H9 (cell line): ENCODE measurements around the gene KCNMB2. TPM values are rescaled to one million over a fixed set of nuclear protein-coding genes. Genes with fewer than 3 reads are reported as not detected.

Source experiments
- DNase-seq: peaks from one replicate; pipeline ENCODE4 v3.0.0-alpha.2; 2017
- H2AFZ ChIP-seq: one replicate; pipeline ENCODE4 v1.6.1; 2013; ENCODE audit warnings: mild to moderate bottlenecking, low read length, control low read depth, moderate library complexity
- H2AK5ac ChIP-seq: 2 replicates; pipeline ENCODE4 v1.6.1; 2013; ENCODE audit warnings: low read length, control low read depth, mixed read lengths; ENCODE audit not compliant: insufficient read length
- H2BK120ac ChIP-seq: one replicate; pipeline ENCODE4 v1.6.1; 2013; ENCODE audit warnings: low read depth, mild to moderate bottlenecking, low read length, control low read depth, inconsistent platforms; ENCODE audit not compliant: poor library complexity, severe bottlenecking
- H2BK12ac ChIP-seq: 2 replicates; pipeline ENCODE4 v1.6.1; 2013; ENCODE audit warnings: low read length, control low read depth, mixed read lengths, low read depth; ENCODE audit not compliant: insufficient read length
- H2BK15ac ChIP-seq: 2 replicates; pipeline ENCODE4 v1.6.1; 2013; ENCODE audit warnings: low read depth, low read length, control low read depth
- H2BK20ac ChIP-seq: one replicate; pipeline ENCODE4 v1.6.1; 2013; ENCODE audit warnings: low read depth, mild to moderate bottlenecking, low read length, control low read depth, inconsistent platforms; ENCODE audit not compliant: poor library complexity, severe bottlenecking
- H2BK5ac ChIP-seq: 2 replicates; pipeline ENCODE4 v1.6.1; 2013; ENCODE audit warnings: low read length, control low read depth, mixed read lengths; ENCODE audit not compliant: insufficient read length
- H3K14ac ChIP-seq: 2 replicates; pipeline ENCODE4 v1.6.1; 2013; ENCODE audit warnings: low read length, control low read depth; ENCODE audit not compliant: insufficient read depth
- H3K18ac ChIP-seq: 2 replicates; pipeline ENCODE4 v1.6.1; 2013; ENCODE audit warnings: low read depth, mild to moderate bottlenecking, mixed read lengths, low read length, control low read depth; ENCODE audit not compliant: insufficient read length
- H3K23ac ChIP-seq: 2 replicates; pipeline ENCODE4 v1.6.1; 2013; ENCODE audit warnings: low read length, control low read depth, mixed read lengths, low read depth; ENCODE audit not compliant: insufficient read length
- H3K23me2 ChIP-seq: 2 replicates; pipeline ENCODE4 v1.6.1; 2013; ENCODE audit warnings: low read depth, mild to moderate bottlenecking, mixed read lengths, low read length, control low read depth; ENCODE audit not compliant: insufficient read length, poor library complexity, severe bottlenecking
- H3K27ac ChIP-seq: 2 replicates; pipeline ENCODE4 v1.5.1; 2013; ENCODE audit warnings: low read length, control low read depth, mixed read lengths, low read depth; ENCODE audit not compliant: insufficient read length
- H3K27me3 ChIP-seq: 2 replicates; pipeline ENCODE4 v1.6.1; 2013; ENCODE audit warnings: low read length, control low read depth, inconsistent platforms; ENCODE audit not compliant: insufficient read depth
- H3K4ac ChIP-seq: 2 replicates; pipeline ENCODE4 v1.6.1; 2013; ENCODE audit warnings: low read depth, mild to moderate bottlenecking, control low read depth, inconsistent platforms, low read length, moderate library complexity
- H3K4me1 ChIP-seq: 2 replicates; pipeline ENCODE4 v1.6.1; 2013; ENCODE audit warnings: low read length, control low read depth, inconsistent platforms; ENCODE audit not compliant: insufficient read depth
- H3K4me2 ChIP-seq: 2 replicates; pipeline ENCODE4 v1.6.1; 2013; ENCODE audit warnings: low read length, control low read depth, mixed read lengths; ENCODE audit not compliant: insufficient read length, insufficient read depth
- H3K56ac ChIP-seq: 2 replicates; pipeline ENCODE4 v1.6.1; 2013; ENCODE audit warnings: low read depth, mild to moderate bottlenecking, mixed read lengths, low read length, control low read depth; ENCODE audit not compliant: insufficient read length
- H3K79me1 ChIP-seq: 2 replicates; pipeline ENCODE4 v1.6.1; 2013; ENCODE audit warnings: low read depth, mild to moderate bottlenecking, moderate library complexity, low read length, control low read depth, inconsistent platforms; ENCODE audit not compliant: insufficient read depth, poor library complexity, severe bottlenecking
- H3K79me2 ChIP-seq: 2 replicates; pipeline ENCODE4 v1.6.1; 2013; ENCODE audit warnings: low read length, control low read depth, inconsistent platforms; ENCODE audit not compliant: insufficient read depth
- H3K9ac ChIP-seq: 2 replicates; pipeline ENCODE4 v1.6.1; 2013; ENCODE audit warnings: low read length, control low read depth, mixed read lengths; ENCODE audit not compliant: insufficient read length; ENCODE audit errors: extremely low read depth
- H3K9me3 ChIP-seq: one replicate; pipeline ENCODE4 v1.6.1; 2013; ENCODE audit warnings: low read depth, low read length, inconsistent platforms; ENCODE audit not compliant: control insufficient read depth
- H3T11ph ChIP-seq: one replicate; pipeline ENCODE4 v1.6.1; 2013; ENCODE audit warnings: mild to moderate bottlenecking, low read length, control low read depth, inconsistent platforms
- H4K20me1 ChIP-seq: one replicate; pipeline ENCODE4 v1.6.1; 2013; ENCODE audit not compliant: control insufficient read depth, insufficient read length, insufficient read depth
- H4K5ac ChIP-seq: 2 replicates; pipeline ENCODE4 v1.6.1; 2013; ENCODE audit warnings: low read depth, mild to moderate bottlenecking, mixed read lengths, low read length, control low read depth; ENCODE audit not compliant: insufficient read length
- H4K8ac ChIP-seq: replicated peaks from 2 replicates; pipeline ENCODE4 v1.6.1; 2013; ENCODE audit warnings: low read length, control low read depth, mixed read lengths, low read depth; ENCODE audit not compliant: insufficient read length
- H4K91ac ChIP-seq: 2 replicates; pipeline ENCODE4 v1.6.1; 2013; ENCODE audit warnings: low read depth, mild to moderate bottlenecking, moderate library complexity, mixed read lengths, low read length, control low read depth; ENCODE audit not compliant: insufficient read length
- H3K27ac Mint-ChIP-seq, 3 experiments: 2 replicates in 2 of 3; 3 replicates in 1 of 3; pipeline ENCODE4 v1.8.0; 2020 to 2021; ENCODE audit warnings: mixed read lengths in 3 of 3, mild to moderate bottlenecking in 1 of 3, moderate library complexity in 1 of 3
- H3K27me3 Mint-ChIP-seq: 2 replicates; pipeline ENCODE4 v1.8.0; 2021; ENCODE audit warnings: low read depth, mild to moderate bottlenecking, moderate library complexity, mixed read lengths
- H3K36me3 Mint-ChIP-seq, 3 experiments: 2 replicates in 2 of 3; 3 replicates in 1 of 3; pipeline ENCODE4 v1.8.0; 2020 to 2021; ENCODE audit warnings: low read depth in 3 of 3, mixed read lengths in 3 of 3; ENCODE audit not compliant: insufficient read depth in 1 of 3
- H3K4me1 Mint-ChIP-seq, 2 experiments: 2 replicates each; pipeline ENCODE4 v1.8.0; 2020; ENCODE audit warnings: mixed read lengths in 2 of 2
- H3K4me3 Mint-ChIP-seq, 2 experiments: 2 replicates in 1 of 2; 3 replicates in 1 of 2; pipeline ENCODE4 v1.8.0; 2020 to 2021; ENCODE audit warnings: mild to moderate bottlenecking in 2 of 2, mixed read lengths in 2 of 2, moderate library complexity in 1 of 2
- H3K9me3 Mint-ChIP-seq, 2 experiments: 2 replicates in 1 of 2; 3 replicates in 1 of 2; pipeline ENCODE4 v1.8.0; 2020; ENCODE audit warnings: mild to moderate bottlenecking in 2 of 2, mixed read lengths in 2 of 2, moderate library complexity in 1 of 2
- CTCF ChIP-seq: fragments of 200-600 bp; sonication (generic); conservative IDR thresholded peaks from 3 replicates; pipeline ENCODE4 v1.8.0; 2021; ENCODE audit warnings: antibody characterized with exemption, mild to moderate bottlenecking
- WGBS: extraction: QIAGEN DNeasy Blood & Tissue Kit; methylation state at CpG from one replicate; pipeline ENCODE4 v1.1.7; 2013; ENCODE audit warnings: missing lambda C conversion rate, low lambda C conversion rate, mixed read lengths; ENCODE audit not compliant: insufficient read length; ENCODE audit errors: extremely low coverage; 5-methylcytosine and 5-hydroxymethylcytosine counted together
- total RNA-seq: library from RNA; stranded (reverse); gene quantifications from 2 replicates; pipeline ENCODE4 v1.2.1, GENCODE V29; 2021

Gene KCNMB2
- total RNA-seq, 1 experiment from 2014 or later: not detected

- H3K27ac ChIP-seq: no peak overlapping the region
- no peak overlapping the region for H2BK12ac ChIP-seq
- H2AK5ac ChIP-seq: no peak overlapping the region
- H2BK120ac ChIP-seq: no peak overlapping the region
- H3K27me3 Mint-ChIP-seq: no peaks in the 10 kb centered on the region
- no peak overlapping the region for H3K14ac ChIP-seq
- no peak overlapping the region for H2BK20ac ChIP-seq
- no peak overlapping the region for H2BK5ac ChIP-seq
- no peak overlapping the region for H2BK15ac ChIP-seq
- TF ChIP-seq CTCF: no peak
- H3K4ac ChIP-seq: no peak overlapping the region
- no peak overlapping the region for H3K4me3 Mint-ChIP-seq
- no peak overlapping the region for H4K5ac ChIP-seq
- no peaks in the 10 kb centered on the region for H3K36me3 Mint-ChIP-seq
- H3K23me2 ChIP-seq: no peaks in the 10 kb centered on the region
- no peak overlapping the region for H3K56ac ChIP-seq
- no peak overlapping the region for H4K91ac ChIP-seq
- H3K9ac ChIP-seq: no peak overlapping the region
- no peaks in the 10 kb centered on the region for H3K9me3 ChIP-seq
- H3K23ac ChIP-seq: no peak overlapping the region
- peaks cover 0 to 3% of the 10 kb centered on the region in 2 experiments; a peak in 2 of 4 replicates for H3K4me1 Mint-ChIP-seq
- whole genome bisulfite sequencing: no CpG with 5 or more reads among the region's 4 CpGs
- H3K18ac ChIP-seq: no peak overlapping the region
- peaks cover 3% of the 10 kb centered on the region; the same call in 1 of the 2 replicates for H3K4me1 ChIP-seq
- no peaks in the 10 kb centered on the region for H3K27me3 ChIP-seq
- H3K9me3 Mint-ChIP-seq: no peaks in the 10 kb centered on the region
- no peak overlapping the region for H3T11ph ChIP-seq
- H3K79me2 ChIP-seq: no peaks in the 10 kb centered on the region
- H3K27ac Mint-ChIP-seq: peak overlapping the region in 1 of 3 experiments; percentile 24; a peak in 1 of 7 replicates
- DNase-seq: no peak
- H2AFZ ChIP-seq: no peak overlapping the region
- H4K20me1 ChIP-seq: no peaks in the 10 kb centered on the region
- no peaks in the 10 kb centered on the region for H3K79me1 ChIP-seq
- H4K8ac ChIP-seq: no peak overlapping the region
- no peak overlapping the region for H3K4me2 ChIP-seq
Measured at GRCh38 chr3:178714925-178715832, 178.9 kb downstream of the KCNMB2 start.
